ENCODE measurements around the gene PIR. TPM values are rescaled to one million over a fixed set of nuclear protein-coding genes. Genes with fewer than 3 reads are reported as not detected.
A peak's percentile ranks its signal among the peaks of the same experiment; 100 is the strongest.

PIR gene
- 16.5 TPM for polyA plus RNA-seq (2012; ENCODE audit: insufficient read length, low read depth)

DNA sequence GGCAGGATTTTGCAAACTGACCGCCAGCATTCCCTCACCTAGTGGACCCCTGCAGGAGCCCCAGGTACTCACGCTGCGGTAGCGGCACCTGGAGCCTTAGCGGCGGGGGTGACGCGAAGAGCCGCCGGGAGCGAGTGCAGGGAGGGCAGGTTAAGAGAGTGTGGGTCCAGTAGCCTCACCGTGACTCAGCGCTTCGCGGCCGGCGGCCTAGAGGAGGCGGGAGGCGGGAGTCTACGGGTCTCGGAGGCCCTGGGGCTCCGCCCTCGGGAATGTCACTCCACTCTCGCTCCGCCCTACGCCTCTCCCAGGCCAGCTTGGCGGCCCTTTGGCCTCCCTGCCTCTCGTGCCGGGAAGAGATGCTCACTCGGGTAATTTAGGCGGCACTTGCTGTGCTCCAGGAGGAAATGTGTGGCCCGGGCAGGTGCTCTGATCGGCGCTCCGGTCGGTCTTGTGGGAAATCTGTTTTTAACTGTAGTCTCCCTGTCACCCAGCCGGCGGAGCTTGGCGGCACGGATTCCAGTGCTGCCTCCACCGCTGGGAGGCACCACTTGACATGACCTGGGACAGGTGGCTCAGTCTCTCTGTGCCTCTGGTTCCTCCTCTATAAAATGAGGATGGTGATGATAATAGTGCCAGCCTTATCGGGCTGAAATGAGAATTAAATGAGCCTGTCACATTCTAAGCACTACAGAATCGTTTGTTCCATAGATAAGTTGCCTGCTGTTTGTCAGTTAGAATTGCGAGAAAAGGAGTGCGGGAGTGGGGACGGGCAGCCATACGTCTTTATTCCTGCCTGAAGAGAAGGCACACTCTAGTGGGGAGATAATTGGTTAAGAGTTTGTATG, at the start of gene PIR:
Gene PIR (minus strand): TSS at position 216 of the 845 bp plus-strand sequence. CDS start 2,076 bp downstream, outside the sequence.
- TF ChIP-seq TAF1 (IDR thresholded peaks at IDR 0.05; ENCODE audit: borderline replicate concordance, insufficient read depth, low read length) (no peak), FOXP2 (optimal IDR thresholded peaks at IDR 0.05; ENCODE audit: borderline replicate concordance, extremely low read depth, extremely low read length, insufficient read depth) (peak; percentile 9), SIN3A (IDR thresholded peaks at IDR 0.05; ENCODE audit: borderline replicate concordance, insufficient read depth, low read length) (no peak), POLR2AphosphoS5 (IDR thresholded peaks at IDR 0.05; ENCODE audit: low read depth, low read length) (peak; percentile 30; the same call in 1 of the 2 replicates)
- TF ChIP-seq, protein P1, sequence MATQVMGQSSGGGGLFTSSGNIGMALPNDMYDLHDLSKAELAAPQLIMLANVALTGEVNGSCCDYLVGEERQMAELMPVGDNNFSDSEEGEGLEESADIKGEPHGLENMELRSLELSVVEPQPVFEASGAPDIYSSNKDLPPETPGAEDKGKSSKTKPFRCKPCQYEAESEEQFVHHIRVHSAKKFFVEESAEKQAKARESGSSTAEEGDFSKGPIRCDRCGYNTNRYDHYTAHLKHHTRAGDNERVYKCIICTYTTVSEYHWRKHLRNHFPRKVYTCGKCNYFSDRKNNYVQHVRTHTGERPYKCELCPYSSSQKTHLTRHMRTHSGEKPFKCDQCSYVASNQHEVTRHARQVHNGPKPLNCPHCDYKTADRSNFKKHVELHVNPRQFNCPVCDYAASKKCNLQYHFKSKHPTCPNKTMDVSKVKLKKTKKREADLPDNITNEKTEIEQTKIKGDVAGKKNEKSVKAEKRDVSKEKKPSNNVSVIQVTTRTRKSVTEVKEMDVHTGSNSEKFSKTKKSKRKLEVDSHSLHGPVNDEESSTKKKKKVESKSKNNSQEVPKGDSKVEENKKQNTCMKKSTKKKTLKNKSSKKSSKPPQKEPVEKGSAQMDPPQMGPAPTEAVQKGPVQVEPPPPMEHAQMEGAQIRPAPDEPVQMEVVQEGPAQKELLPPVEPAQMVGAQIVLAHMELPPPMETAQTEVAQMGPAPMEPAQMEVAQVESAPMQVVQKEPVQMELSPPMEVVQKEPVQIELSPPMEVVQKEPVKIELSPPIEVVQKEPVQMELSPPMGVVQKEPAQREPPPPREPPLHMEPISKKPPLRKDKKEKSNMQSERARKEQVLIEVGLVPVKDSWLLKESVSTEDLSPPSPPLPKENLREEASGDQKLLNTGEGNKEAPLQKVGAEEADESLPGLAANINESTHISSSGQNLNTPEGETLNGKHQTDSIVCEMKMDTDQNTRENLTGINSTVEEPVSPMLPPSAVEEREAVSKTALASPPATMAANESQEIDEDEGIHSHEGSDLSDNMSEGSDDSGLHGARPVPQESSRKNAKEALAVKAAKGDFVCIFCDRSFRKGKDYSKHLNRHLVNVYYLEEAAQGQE (IDR thresholded peaks at IDR 0.05; ENCODE audit: insufficient read depth in 1 of 2, low read depth in 2 of 2, low read length in 2 of 2): no peak

DNA sequence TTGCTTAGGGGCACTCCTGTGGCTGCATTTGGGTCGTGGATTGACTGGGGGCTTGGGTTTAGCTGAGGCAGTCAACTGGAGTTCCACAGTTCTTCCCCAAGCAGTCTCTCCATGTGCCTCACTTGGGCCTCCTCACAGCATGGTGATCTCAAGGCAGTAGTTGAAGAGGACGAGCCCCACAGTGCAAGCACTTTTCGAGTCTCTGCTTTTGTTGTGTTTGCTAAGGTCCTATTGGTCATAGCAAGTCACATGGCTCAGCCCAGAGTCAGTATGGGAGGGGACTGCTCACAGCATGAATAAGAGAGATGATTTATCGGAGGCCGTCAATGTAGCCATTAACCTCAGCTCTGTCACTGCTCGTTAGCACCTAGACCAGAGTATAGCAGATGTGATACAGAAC, 37.2 kb upstream of the PIR start:
- TF ChIP-seq POLR2AphosphoS5 (IDR thresholded peaks at IDR 0.05; ENCODE audit: low read depth, low read length): no peak
- no peak for TF ChIP-seq FOXP2 (optimal IDR thresholded peaks at IDR 0.05; ENCODE audit: borderline replicate concordance, extremely low read depth, extremely low read length, insufficient read depth)
- TF ChIP-seq SIN3A (IDR thresholded peaks at IDR 0.05; ENCODE audit: borderline replicate concordance, insufficient read depth, low read length): no peak
- TF ChIP-seq, protein P1 (IDR thresholded peaks at IDR 0.05; ENCODE audit: insufficient read depth in 1 of 2, low read depth in 2 of 2, low read length in 2 of 2): no peak
- TF ChIP-seq TAF1 (IDR thresholded peaks at IDR 0.05; ENCODE audit: borderline replicate concordance, insufficient read depth, low read length): no peak

DNA sequence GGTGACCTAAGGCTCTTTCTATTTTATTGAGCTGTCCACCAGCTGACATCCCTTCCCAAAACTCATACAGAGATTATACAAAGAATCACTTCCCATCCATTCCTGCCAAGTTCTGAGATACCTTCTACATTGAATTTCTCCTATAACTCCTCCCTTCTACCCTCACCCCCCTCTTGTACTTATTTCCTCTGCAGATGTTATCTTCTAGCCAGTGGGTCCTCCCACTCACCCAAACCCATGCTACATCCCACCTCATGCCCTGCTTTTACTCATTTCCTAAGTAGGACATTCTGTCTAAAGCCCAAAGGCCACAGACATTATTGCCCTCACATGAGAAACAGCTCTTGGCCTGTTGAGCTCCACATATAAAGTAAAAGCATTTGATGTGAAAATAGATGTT, 36.0 kb upstream of the PIR start:
- TF ChIP-seq TAF1 (IDR thresholded peaks at IDR 0.05; ENCODE audit: borderline replicate concordance, insufficient read depth, low read length): no peak
- no peak for TF ChIP-seq FOXP2 (optimal IDR thresholded peaks at IDR 0.05; ENCODE audit: borderline replicate concordance, extremely low read depth, extremely low read length, insufficient read depth)

DNA sequence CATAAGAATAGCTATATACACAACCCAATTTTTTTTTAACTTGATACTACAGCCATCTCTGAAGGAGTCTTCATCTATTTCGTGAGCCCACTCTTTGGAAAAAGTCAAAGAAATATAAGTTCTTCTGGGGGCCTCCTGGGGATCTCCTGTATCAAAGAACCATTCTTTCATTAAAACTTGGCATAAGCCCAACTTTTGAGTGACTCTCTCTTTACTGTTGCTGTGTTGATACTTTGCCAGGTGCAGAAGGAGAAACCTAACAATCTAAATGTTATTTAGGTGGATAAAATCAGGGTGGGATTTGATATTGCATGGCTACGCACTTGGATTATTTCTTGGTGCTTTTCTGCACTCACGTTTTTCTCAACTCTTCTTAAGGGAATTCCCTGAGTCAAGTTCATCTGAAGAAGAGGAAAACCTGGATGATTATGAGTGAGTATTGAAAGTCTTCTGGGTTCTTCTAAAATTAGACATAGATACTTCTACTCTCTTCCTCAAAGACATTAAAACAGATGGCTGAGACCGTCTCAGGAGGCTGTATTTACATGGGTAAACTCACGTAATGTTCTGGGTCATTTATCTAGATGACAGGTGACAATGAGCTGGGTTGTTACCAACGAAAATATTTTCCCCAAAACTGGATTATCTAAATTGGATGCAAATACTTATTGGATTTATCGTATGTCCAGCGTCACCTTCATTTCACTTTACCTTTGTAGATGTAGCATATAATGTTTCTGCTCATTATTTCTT, 32.7 kb upstream of the PIR start:
- TF ChIP-seq TAF1 (IDR thresholded peaks at IDR 0.05; ENCODE audit: borderline replicate concordance, insufficient read depth, low read length): no peak
- no peak for TF ChIP-seq FOXP2 (optimal IDR thresholded peaks at IDR 0.05; ENCODE audit: borderline replicate concordance, extremely low read depth, extremely low read length, insufficient read depth)
- TF ChIP-seq SIN3A (IDR thresholded peaks at IDR 0.05; ENCODE audit: borderline replicate concordance, insufficient read depth, low read length): no peak
- TF ChIP-seq, protein P1 (IDR thresholded peaks at IDR 0.05; ENCODE audit: insufficient read depth in 1 of 2, low read depth in 2 of 2, low read length in 2 of 2): no peak
- no peak for TF ChIP-seq POLR2AphosphoS5 (IDR thresholded peaks at IDR 0.05; ENCODE audit: low read depth, low read length)

DNA sequence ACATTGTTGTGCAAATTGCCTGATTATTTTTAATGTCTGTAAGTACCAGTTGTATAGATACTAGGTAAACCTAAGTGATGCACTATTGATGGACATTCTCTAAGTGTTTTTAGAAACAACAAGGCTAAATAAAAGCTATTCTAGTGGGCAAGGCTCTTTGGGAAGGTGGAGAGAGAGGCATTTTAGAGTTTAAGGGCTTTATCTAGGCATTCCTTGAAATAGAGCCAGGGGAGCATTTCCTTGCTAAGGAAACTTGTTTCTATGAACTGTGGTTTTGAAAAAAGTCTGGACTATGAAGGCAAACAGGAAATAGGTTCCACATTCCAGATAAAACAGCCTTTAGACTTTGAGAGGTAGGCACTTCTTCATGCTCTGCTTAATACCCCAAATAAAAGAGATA, 31.3 kb upstream of the PIR start:
- TF ChIP-seq, protein P1 (IDR thresholded peaks at IDR 0.05; ENCODE audit: insufficient read depth in 1 of 2, low read depth in 2 of 2, low read length in 2 of 2): no peak
- no peak for TF ChIP-seq POLR2AphosphoS5 (IDR thresholded peaks at IDR 0.05; ENCODE audit: low read depth, low read length)
- no peak for TF ChIP-seq TAF1 (IDR thresholded peaks at IDR 0.05; ENCODE audit: borderline replicate concordance, insufficient read depth, low read length)

All from PFSK-1 (cell line).